ENCODE measurements around the gene IL12B.

The IL12B gene

GRCh38 chr5:159324986-159325385 is 5.3 kb downstream of the IL12B start:
- Histone ChIP-seq H2BK120ac (ENCODE audit: low read depth, low read length) (no peak overlapping the region), H3K9me3 (replicated peaks in 1 of 2; ENCODE audit: control insufficient read depth in 2 of 2, insufficient read depth in 1 of 2, low read depth in 1 of 2, low read length in 2 of 2) (no peaks in the 10 kb centered on the region), H2BK12ac (ENCODE audit: low read length) (no peak overlapping the region), H2AK5ac (ENCODE audit: low read depth, low read length) (no peak overlapping the region), H4K8ac (ENCODE audit: low read depth, low read length) (no peak overlapping the region), H3K4me3 (ENCODE audit: low read length in 2 of 2) (no peak overlapping the region), H2BK15ac (ENCODE audit: low read length) (no peak overlapping the region), H3K27me3 (ENCODE audit: control insufficient read depth in 3 of 3, insufficient read depth in 3 of 3, low read depth in 1 of 3, low read length in 3 of 3) (peaks cover 0 to 25% (median 0%) of the 10 kb centered on the region in 3 experiments), H3K79me1 (ENCODE audit: low read depth, low read length) (no peaks in the 10 kb centered on the region), H3K18ac (ENCODE audit: low read length) (no peak overlapping the region), H3K4me2 (ENCODE audit: insufficient read depth, low read length, poor library complexity, severe bottlenecking) (no peak overlapping the region), H4K91ac (ENCODE audit: low read depth, low read length, poor library complexity) (no peak overlapping the region), H2AFZ (ENCODE audit: low read length) (no peak overlapping the region), H3K14ac (ENCODE audit: low read length) (no peak overlapping the region), H3K4me1 (ENCODE audit: control insufficient read depth in 2 of 2, insufficient read depth in 1 of 2, low read depth in 1 of 2, low read length in 2 of 2) (no peaks in the 10 kb centered on the region), H3K23ac (ENCODE audit: low read depth, low read length, poor library complexity) (no peak overlapping the region), H3K4ac (ENCODE audit: low read length) (no peak overlapping the region), H3K36me3 (replicated peaks in 1 of 2; ENCODE audit: control insufficient read depth in 2 of 2, insufficient read depth in 2 of 2, low read length in 2 of 2) (no peaks in the 10 kb centered on the region), H2BK5ac (ENCODE audit: low read length) (no peak overlapping the region), H3K9ac (ENCODE audit: low read depth, low read length, poor library complexity) (no peak overlapping the region), H3K27ac (replicated peaks; ENCODE audit: low read length) (no peak overlapping the region)
- WGBS, 2 donors (ENCODE audit: extremely low coverage in 2 of 2, insufficient read length in 2 of 2, insufficient replicate concordance in 1 of 2): no CpG with 5 or more reads among the region's 4 CpGs
- DNase-seq (ENCODE audit: low spot score): no peak

GRCh38 chr5:159324102-159324755 is 6.1 kb downstream of the IL12B start:
- H3K23ac ChIP-seq (ENCODE audit: low read depth, low read length, poor library complexity): no peak overlapping the region
- H3K4me1 ChIP-seq (ENCODE audit: control insufficient read depth in 2 of 2, insufficient read depth in 1 of 2, low read depth in 1 of 2, low read length in 2 of 2): no peaks in the 10 kb centered on the region
- no peak overlapping the region for H2BK12ac ChIP-seq (ENCODE audit: low read length)
- H3K4me2 ChIP-seq (ENCODE audit: insufficient read depth, low read length, poor library complexity, severe bottlenecking): no peak overlapping the region
- H3K27me3 ChIP-seq (ENCODE audit: control insufficient read depth in 3 of 3, insufficient read depth in 3 of 3, low read depth in 1 of 3, low read length in 3 of 3): peaks cover 0 to 20% (median 0%) of the 10 kb centered on the region in 3 experiments
- H2BK120ac ChIP-seq (ENCODE audit: low read depth, low read length): no peak overlapping the region
- no peak overlapping the region for H3K14ac ChIP-seq (ENCODE audit: low read length)
- no peak overlapping the region for H2AFZ ChIP-seq (ENCODE audit: low read length)
- no peak overlapping the region for H3K4ac ChIP-seq (ENCODE audit: low read length)
- no peak overlapping the region for H2BK5ac ChIP-seq (ENCODE audit: low read length)
- no peak overlapping the region for H3K9ac ChIP-seq (ENCODE audit: low read depth, low read length, poor library complexity)
- no CpG with 5 or more reads among the region's 3 CpGs for WGBS, 2 donors (ENCODE audit: extremely low coverage in 2 of 2, insufficient read length in 2 of 2, insufficient replicate concordance in 1 of 2)
- no peak overlapping the region for H4K8ac ChIP-seq (ENCODE audit: low read depth, low read length)
- no peaks in the 10 kb centered on the region for H3K36me3 ChIP-seq (replicated peaks in 1 of 2; ENCODE audit: control insufficient read depth in 2 of 2, insufficient read depth in 2 of 2, low read length in 2 of 2)
- H2AK5ac ChIP-seq (ENCODE audit: low read depth, low read length): no peak overlapping the region
- DNase-seq (ENCODE audit: low spot score): no peak
- H3K4me3 ChIP-seq (ENCODE audit: low read length in 2 of 2): no peak overlapping the region
- H3K27ac ChIP-seq (replicated peaks; ENCODE audit: low read length): no peak overlapping the region
- no peak overlapping the region for H4K91ac ChIP-seq (ENCODE audit: low read depth, low read length, poor library complexity)
- no peaks in the 10 kb centered on the region for H3K9me3 ChIP-seq (replicated peaks in 1 of 2; ENCODE audit: control insufficient read depth in 2 of 2, insufficient read depth in 1 of 2, low read depth in 1 of 2, low read length in 2 of 2)
- H2BK15ac ChIP-seq (ENCODE audit: low read length): no peak overlapping the region
- H3K18ac ChIP-seq (ENCODE audit: low read length): no peak overlapping the region
- no peaks in the 10 kb centered on the region for H3K79me1 ChIP-seq (ENCODE audit: low read depth, low read length)

- WGBS, 2 donors (ENCODE audit: extremely low coverage in 2 of 2, insufficient read length in 2 of 2, insufficient replicate concordance in 1 of 2): no CpG with 5 or more reads among the region's 6 CpGs
These were observed 8.1 kb downstream of the IL12B start for GRCh38 chr5:159322180-159322579.

GRCh38 chr5:159319832-159320231 is 10.5 kb downstream of the IL12B start:
- H4K91ac ChIP-seq (ENCODE audit: low read depth, low read length, poor library complexity): no peak overlapping the region
- WGBS, 2 donors (ENCODE audit: extremely low coverage in 2 of 2, insufficient read length in 2 of 2, insufficient replicate concordance in 1 of 2): no CpG with 5 or more reads among the region's 2 CpGs
- no peaks in the 10 kb centered on the region for H3K4me1 ChIP-seq (ENCODE audit: control insufficient read depth in 2 of 2, insufficient read depth in 1 of 2, low read depth in 1 of 2, low read length in 2 of 2)
- H3K27me3 ChIP-seq (ENCODE audit: control insufficient read depth in 3 of 3, insufficient read depth in 3 of 3, low read depth in 1 of 3, low read length in 3 of 3): peaks cover 0 to 4% (median 0%) of the 10 kb centered on the region in 3 experiments
- no peak overlapping the region for H2BK120ac ChIP-seq (ENCODE audit: low read depth, low read length)
- H2BK15ac ChIP-seq (ENCODE audit: low read length): no peak overlapping the region
- no peaks in the 10 kb centered on the region for H3K9me3 ChIP-seq (replicated peaks in 1 of 2; ENCODE audit: control insufficient read depth in 2 of 2, insufficient read depth in 1 of 2, low read depth in 1 of 2, low read length in 2 of 2)
- no peak overlapping the region for H3K4me3 ChIP-seq (ENCODE audit: low read length in 2 of 2)
- no peak overlapping the region for H3K9ac ChIP-seq (ENCODE audit: low read depth, low read length, poor library complexity)
- no peak overlapping the region for H3K4me2 ChIP-seq (ENCODE audit: insufficient read depth, low read length, poor library complexity, severe bottlenecking)
- H2BK5ac ChIP-seq (ENCODE audit: low read length): no peak overlapping the region
- no peaks in the 10 kb centered on the region for H3K36me3 ChIP-seq (replicated peaks in 1 of 2; ENCODE audit: control insufficient read depth in 2 of 2, insufficient read depth in 2 of 2, low read length in 2 of 2)
- H3K27ac ChIP-seq (replicated peaks; ENCODE audit: low read length): no peak overlapping the region
- no peak overlapping the region for H3K23ac ChIP-seq (ENCODE audit: low read depth, low read length, poor library complexity)
- no peak overlapping the region for H3K14ac ChIP-seq (ENCODE audit: low read length)
- H3K79me1 ChIP-seq (ENCODE audit: low read depth, low read length): no peaks in the 10 kb centered on the region
- H2BK12ac ChIP-seq (ENCODE audit: low read length): no peak overlapping the region
- no peak overlapping the region for H2AK5ac ChIP-seq (ENCODE audit: low read depth, low read length)
- H2AFZ ChIP-seq (ENCODE audit: low read length): no peak overlapping the region
- no peak overlapping the region for H4K8ac ChIP-seq (ENCODE audit: low read depth, low read length)
- no peak overlapping the region for H3K18ac ChIP-seq (ENCODE audit: low read length)
- DNase-seq (ENCODE audit: low spot score): no peak
- no peak overlapping the region for H3K4ac ChIP-seq (ENCODE audit: low read length)

More at GRCh38 chr5:159322180-159322579, 8.1 kb downstream of the IL12B start:
- Histone ChIP-seq H2BK12ac (ENCODE audit: low read length) (no peak overlapping the region), H2BK120ac (ENCODE audit: low read depth, low read length) (no peak overlapping the region), H2AFZ (ENCODE audit: low read length) (no peak overlapping the region), H3K14ac (ENCODE audit: low read length) (no peak overlapping the region), H3K36me3 (replicated peaks in 1 of 2; ENCODE audit: control insufficient read depth in 2 of 2, insufficient read depth in 2 of 2, low read length in 2 of 2) (no peaks in the 10 kb centered on the region), H2AK5ac (ENCODE audit: low read depth, low read length) (no peak overlapping the region), H3K4me1 (ENCODE audit: control insufficient read depth in 2 of 2, insufficient read depth in 1 of 2, low read depth in 1 of 2, low read length in 2 of 2) (no peaks in the 10 kb centered on the region), H3K9ac (ENCODE audit: low read depth, low read length, poor library complexity) (no peak overlapping the region), H3K27me3 (ENCODE audit: control insufficient read depth in 3 of 3, insufficient read depth in 3 of 3, low read depth in 1 of 3, low read length in 3 of 3) (peaks cover 0 to 3% (median 0%) of the 10 kb centered on the region in 3 experiments), H3K4me3 (ENCODE audit: low read length in 2 of 2) (no peak overlapping the region), H4K91ac (ENCODE audit: low read depth, low read length, poor library complexity) (no peak overlapping the region), H3K9me3 (replicated peaks in 1 of 2; ENCODE audit: control insufficient read depth in 2 of 2, insufficient read depth in 1 of 2, low read depth in 1 of 2, low read length in 2 of 2) (no peaks in the 10 kb centered on the region), H2BK15ac (ENCODE audit: low read length) (no peak overlapping the region), H3K18ac (ENCODE audit: low read length) (no peak overlapping the region), H3K79me1 (ENCODE audit: low read depth, low read length) (no peaks in the 10 kb centered on the region), H3K4ac (ENCODE audit: low read length) (no peak overlapping the region), H3K27ac (replicated peaks; ENCODE audit: low read length) (no peak overlapping the region), H4K8ac (ENCODE audit: low read depth, low read length) (no peak overlapping the region), H3K4me2 (ENCODE audit: insufficient read depth, low read length, poor library complexity, severe bottlenecking) (no peak overlapping the region), H2BK5ac (ENCODE audit: low read length) (no peak overlapping the region), H3K23ac (ENCODE audit: low read depth, low read length, poor library complexity) (no peak overlapping the region)
- DNase-seq (ENCODE audit: low spot score): no peak
